Panc1 (cell line): ENCODE results near the gene TMEM97.

Experiments
- CTCF ChIP-seq: fragments of 450-650 bp; IDR thresholded peaks from 2 replicates; pipeline ENCODE4 v1.5.1; 2017; ENCODE audit warnings: mild to moderate bottlenecking
- POLR2AphosphoS5 ChIP-seq: IDR thresholded peaks from 2 replicates; pipeline ENCODE4 v1.6.1; 2012; ENCODE audit warnings: mild to moderate bottlenecking, low read depth, low read length, moderate library complexity
- REST ChIP-seq, 2 experiments: IDR thresholded peaks; 2 replicates each; pipeline ENCODE4 v1.6.1; 2011 to 2012; ENCODE audit warnings: low read depth in 2 of 2, control low read depth in 1 of 2, low read length in 1 of 2, mild to moderate bottlenecking in 1 of 2, moderate library complexity in 1 of 2; ENCODE audit not compliant: insufficient read depth in 1 of 2
- SIN3A ChIP-seq: IDR thresholded peaks from 2 replicates; pipeline ENCODE4 v1.6.1; 2012; ENCODE audit warnings: low read depth, mild to moderate bottlenecking, low read length, moderate library complexity, borderline replicate concordance; ENCODE audit not compliant: insufficient read depth

GRCh38 chr17:28291780-28292330 is 27.1 kb upstream of the TMEM97 start:
- TF ChIP-seq REST (IDR thresholded peaks at IDR 0.05; ENCODE audit: insufficient read depth in 1 of 2, low read depth in 2 of 2, low read length in 1 of 2) (no peak), CTCF (no peak), SIN3A (no peak), POLR2AphosphoS5 (no peak)
